HG03469 (cell line): Measurements from ENCODE around the gene REXO1.
"Not testable (repeated sequence)": the region's sequence is repeated elsewhere in the genome, so short reads cannot be mapped to it uniquely, and the experiment has no call there.

Source experiments
- ATAC-seq: cut with Tn5 transposase; IDR thresholded peaks from one replicate; pipeline ENCODE4 v1.9.1; 2021; ENCODE audit warnings: mild to moderate bottlenecking, moderate library complexity, moderate number of reproducible peaks; ENCODE audit not compliant: unreplicated experiment

The REXO1 gene

DNA sequence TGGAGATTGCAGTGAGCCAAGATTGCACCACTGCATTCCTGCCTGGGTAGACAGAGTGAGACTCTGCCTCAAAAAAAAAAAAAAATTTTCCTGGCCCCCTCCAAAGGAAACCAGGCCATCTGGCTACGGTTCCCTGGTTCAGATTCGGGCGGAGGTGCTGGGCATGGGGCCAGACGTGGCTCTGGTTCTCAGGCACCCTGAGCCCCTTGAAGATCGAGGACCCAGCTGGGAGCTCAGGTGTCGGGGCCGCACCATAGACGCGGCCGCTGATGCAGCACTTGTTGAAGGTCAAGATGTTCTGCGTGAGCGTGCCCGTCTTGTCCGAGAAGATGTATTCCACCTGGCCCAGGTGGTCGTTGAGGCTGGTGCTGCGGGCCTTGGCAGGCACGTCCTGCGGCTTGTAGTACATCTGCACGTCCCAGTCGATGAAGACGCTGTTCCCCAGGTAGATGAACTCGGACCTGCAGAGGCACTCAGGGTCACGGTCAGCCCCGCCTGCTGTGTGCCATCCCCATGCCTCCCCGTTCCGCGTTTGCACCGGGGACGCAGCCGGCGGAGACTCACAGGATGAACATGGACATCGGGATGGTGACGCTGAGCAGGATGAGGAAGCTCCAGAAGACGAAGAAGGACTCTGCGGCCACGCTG, 48.5 kb downstream of the REXO1 start:
- ATAC-seq, result no peak

DNA sequence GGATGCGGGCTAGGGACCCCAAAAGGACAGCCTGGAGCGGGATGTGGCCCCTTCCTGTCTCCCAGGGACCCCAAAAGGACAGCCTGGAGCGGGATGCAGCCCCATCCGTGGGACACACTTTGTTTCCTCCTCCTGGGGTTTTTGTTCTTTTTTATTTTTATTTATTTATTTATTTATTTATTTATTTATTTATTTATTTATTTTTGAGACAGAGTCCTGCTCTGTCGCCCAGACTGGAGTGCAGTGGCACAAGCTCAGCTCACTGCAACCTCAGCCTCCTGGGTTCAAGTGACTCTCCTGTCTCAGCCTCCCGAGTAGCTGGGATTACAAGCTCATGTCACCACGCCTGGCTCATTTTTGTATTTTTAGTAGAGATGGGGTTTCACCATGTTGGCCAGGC, 51.0 kb downstream of the REXO1 start:
- ATAC-seq, result not testable (repeated sequence)

DNA sequence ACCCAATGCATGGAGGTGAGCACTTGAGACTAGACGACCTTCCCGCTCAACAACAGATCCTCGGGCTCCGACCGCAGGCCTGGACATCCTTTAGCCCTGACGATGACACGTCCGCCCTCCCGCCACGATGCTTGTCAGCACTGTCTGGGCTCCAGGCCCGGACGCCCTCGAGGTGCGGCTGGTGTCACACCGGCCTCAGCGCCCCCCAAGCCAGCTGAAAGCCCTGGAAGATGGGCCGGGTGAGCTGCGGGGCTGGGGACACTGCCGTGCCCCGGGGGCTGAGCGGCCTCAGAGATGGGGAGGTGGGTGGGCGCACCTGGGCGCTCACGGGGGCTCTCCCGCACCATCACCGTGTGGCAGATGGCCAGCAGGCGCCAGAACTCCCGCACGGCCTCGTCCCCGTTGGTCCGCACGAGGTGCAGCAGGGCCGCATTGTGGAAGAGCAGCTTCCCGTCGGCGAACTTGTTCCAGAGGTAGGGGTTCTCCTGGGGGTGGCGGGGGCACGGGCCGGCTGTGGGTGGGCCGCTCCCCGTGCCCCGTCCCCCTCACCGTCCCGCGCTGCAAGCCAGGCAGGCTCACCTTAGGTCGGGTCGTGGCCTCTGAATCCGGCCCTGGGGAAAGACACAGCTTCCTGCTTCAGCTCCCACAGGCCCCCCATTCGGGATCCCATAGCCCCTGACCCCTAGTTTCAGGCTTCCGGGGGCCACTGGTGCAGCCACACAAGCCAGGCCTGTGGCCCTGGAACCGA, 51.7 kb downstream of the REXO1 start:
- ATAC-seq, result no peak

DNA sequence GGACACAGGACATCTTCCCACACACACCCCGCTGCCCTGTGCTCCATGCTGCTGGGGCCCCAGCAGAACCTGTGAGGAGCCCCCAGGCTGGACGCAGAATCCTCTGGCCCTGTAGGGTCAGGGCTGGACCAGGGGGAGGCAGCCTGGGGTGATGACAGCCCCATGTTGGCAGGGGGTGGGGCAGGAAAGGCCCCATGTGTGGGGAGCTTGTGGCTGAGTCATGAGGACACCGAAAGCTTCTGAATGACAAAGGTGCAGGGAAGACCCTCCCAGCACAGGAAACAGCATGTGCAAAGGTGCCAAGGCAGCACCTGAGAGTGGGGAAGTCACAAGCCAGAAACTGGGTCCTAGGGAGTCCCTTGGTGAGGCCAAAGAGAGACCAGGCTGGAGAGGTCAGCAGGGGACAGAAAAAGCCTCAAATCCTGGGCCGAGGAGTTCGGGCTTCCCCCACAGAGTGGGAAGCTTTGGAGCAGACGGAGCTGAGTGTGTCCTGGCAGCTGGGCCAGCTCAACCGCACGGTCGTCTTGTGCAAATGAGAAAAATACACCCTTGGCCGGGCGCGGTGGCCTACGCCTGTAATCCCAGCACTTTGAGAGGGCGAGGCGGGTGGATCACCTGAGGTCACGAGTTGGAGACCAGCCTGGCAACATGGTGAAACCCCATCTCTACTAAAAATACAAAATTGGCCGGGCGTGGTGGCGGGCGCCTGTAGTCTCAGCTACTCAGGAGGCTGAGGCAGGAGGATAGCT, 53.7 kb downstream of the REXO1 start:
- no peak for ATAC-seq

DNA sequence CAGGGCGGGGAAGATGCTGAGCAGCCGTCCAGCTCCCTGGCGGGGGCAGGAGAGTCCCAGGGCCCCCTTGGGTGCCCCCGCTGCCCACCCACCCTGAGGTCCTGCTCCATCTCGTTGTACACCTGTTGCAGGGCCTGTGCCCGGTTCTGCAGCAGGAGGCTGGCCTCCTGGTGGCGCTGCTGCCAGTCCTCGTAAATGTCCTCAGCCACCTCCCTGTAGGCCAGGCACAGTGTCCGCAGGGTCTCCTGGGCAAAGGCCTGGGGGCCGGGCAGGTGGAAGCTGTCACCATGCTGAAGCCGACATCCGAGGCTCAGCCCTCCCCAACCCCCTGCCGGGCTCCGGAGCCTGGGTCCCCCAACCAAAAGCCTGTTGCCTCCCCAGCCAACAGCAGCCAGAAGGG, 56.4 kb downstream of the REXO1 start:
- ATAC-seq, result no peak

DNA sequence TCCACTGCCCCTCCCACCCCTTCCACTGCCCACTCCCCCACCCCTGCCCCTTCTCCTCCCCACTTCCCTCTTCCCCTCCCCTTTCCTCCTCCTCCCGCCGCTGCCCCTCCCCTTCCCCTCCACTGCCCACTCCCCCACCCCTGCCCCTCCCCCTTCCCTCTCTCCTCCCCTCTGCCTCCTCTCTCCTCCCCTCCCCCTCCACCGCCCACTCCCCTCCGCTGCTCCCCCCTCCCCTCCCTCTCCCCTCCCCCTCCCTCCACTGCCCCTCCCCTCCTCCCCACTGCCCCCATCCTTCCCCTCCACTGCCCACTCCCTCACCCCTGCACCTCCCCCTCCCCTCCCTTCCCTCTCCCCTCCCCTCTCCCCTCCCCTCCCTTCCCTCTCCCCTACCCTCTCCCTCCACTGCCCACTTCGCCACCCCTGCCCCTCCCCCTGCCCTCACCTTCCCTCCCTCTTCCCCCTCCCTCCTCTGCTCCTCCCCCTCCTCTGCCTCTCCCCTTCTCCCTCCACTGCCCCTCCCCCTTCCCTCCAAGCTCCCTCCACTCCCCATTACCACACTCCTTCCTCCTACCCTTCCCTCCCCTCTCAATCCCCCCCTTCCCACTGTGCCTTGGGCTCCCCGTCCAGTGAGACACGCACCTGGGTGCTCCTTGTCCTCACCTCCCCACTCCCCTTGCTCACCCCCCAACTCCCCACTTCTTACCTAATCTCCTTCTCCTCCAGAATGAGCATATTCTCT, 58.1 kb downstream of the REXO1 start:
- no peak for ATAC-seq

DNA sequence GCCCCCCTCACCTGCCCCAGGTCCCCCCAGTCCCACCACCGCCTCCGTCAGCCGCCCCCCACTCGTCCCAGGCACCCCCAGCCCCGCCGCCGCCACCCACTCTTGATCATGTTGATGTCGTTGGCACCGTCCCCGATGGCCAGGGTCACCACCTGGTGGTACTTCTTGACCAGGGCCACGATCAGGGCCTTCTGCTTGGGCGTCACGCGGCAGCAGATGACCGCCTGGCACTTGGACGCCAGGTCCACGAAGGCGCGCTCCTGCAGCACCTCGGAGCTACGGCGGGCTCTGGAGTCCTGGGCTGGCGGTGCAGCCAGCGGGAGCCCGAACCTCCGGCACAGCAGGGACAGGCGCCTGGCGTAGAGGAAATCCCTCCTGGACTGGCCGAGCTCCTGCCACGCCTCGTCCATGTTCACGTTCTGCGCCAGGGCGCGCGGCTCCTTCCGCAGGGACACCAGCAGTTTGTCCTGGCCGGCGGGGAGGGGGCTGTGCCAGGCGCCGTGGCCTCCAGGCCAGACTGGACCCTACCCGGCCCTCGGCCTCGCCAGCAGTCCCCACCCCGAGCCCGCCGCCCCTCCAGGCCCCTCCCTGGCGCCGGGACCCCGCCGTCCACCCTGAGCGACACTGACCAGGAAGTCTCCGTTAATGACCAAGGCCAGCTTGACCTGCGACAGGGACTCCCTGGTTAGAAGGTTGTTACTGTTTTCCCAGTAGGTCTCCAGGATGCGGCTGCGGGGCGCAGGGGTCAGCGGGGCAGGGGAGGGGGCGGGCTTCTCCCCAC, 58.8 kb downstream of the REXO1 start:
- ATAC-seq, result no peak

DNA sequence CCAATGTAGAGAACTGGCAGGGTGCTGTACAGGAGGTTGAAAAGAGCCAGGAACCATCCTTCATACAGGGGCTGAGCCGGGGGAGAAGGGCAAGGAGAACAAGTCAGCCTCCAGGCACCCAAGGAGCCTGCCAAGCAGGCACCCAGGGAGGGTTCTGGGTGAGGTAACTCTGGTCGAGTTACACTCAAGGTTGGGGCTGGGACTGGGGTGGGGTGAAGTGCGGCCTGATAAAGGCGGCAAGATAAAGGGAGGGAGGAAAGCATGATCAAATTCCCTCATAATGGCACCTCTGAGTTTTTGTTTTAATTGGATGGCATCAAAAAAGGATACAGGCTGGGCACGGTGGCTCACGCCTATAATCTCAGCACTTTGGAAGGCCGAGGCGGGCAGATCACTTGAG, 61.2 kb downstream of the REXO1 start:
- ATAC-seq, result no peak

DNA sequence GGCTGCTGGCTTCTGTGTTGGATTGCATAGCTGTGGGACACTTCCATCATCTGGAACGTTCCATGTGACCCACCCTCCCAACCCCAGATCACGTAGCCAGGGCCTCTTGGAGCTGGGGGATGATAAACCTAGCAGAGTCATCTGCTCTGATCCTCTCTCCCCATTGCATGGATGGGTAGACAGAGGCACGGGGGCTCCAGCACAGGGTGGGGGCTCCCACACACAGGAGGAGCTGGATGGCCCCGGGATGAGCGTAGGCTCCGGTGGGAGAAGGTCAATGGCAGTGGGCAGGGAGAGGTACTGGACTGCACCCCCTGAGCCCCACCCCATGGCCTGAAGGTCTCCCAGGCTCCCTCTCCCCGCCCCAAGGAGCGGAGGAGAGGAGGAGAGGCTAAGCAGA, 61.6 kb downstream of the REXO1 start:
- ATAC-seq, result no peak

DNA sequence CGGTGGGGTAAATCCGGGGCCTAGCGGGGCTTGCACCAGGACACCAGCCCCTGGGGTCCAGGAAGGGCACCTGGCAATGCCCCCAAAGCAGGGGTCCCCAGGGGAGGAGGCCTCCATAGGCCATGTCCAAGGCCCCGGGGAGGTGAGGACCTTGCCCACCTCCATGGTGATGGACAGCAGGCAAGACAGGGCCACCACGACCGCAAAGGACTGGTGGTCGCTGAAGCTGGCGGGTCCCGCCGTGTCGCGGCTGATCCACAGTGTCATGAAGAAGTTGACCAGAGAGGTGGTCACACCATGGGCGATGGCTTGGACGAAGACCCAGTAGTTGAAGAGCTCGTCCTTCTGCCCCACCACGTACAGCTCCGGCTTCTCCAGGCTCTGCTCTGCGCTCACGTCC, 63.0 kb downstream of the REXO1 start:
- no peak for ATAC-seq

DNA sequence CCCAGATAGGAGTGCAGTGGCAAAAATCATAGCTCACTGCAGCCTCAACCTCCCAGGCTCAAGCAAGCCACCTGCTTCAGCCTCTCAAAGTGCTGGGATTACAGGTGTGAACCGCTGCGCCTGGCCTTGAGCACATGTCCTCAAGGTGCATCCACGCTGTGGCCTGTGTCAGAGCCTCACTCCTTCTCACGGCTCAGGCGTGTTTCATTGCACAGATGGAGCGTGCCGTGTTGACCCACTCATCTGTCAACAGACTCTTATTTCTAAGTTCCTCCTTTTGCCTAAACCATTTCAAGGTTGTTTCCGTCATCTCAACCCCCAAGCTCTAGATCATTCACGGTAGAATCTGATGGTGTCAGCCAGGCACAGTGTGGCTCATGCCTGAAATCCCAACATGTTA, 64.4 kb downstream of the REXO1 start:
- no peak for ATAC-seq

DNA sequence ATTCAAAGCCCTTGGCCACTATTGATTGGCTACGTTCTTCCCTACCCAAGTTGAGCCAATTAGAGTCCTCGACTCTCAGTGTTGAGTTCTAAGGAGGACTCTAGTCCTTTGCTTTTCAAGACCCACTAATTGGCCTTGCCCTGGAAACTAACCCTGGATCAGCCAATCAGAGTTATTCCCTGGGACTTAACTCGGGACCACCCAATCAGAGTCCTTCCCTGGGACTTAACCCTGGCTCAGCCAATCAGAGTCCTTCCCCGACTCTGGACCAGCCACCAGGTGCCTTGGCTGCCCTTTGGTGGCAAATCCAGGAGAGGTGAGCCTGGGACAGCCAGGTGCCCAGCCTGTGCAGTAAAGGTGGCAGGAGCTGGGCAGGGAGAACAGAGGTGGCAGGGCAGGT, 64.9 kb downstream of the REXO1 start:
- no peak for ATAC-seq

DNA sequence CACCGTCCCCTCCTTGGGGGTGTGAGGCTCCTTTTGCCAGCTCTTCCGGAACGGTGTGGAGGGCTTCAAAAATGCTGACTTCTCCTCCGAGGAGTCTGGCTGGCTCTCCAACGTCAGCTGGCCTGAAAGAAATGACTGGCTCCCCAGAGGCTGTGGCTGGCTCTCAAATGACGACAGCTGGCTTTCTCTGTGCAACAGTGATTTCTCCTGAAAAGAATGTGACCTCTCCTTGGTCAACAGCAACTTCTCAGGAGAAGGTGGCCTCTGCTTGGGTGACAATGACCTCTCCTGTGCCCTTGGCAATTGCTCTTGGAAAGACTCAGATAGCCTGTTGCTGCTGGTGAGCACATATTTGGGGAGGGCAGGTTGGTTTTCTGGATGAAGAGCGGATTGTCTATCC, 65.8 kb downstream of the REXO1 start:
- no peak for ATAC-seq

DNA sequence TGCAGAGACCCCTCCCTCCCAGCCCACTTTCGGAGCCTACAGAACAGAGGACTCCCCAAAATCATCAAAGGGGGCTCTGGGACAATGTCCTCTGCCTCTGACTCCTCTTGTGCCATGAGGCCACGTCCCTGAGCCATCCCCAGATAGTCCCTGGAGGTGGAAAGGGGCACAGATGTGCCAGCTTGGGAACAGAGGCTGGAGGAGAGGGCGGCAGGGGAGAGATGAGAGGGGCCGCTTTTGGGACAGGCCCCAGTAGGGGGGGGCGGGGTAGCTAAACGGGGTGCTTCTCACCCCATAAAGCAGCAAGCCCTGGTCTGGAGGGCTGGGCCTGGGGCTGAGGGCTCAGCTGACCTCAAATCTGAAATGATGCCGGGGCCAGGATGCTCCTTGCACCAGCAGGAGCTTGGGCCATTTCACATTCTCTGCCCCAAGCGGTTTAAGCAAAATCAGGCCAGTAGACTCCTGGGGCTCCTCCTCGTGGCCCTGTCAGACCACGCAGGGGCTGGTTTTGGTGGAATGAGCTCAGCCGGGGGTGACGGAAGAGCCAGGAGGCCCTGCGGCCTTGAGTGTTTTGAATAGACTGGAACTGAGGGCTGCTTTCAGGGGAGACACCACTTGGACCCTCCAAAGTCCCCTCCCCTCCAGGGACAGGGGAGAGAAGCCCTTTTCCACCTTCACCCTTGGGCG, 67.9 kb downstream of the REXO1 start:
- ATAC-seq, result no peak

DNA sequence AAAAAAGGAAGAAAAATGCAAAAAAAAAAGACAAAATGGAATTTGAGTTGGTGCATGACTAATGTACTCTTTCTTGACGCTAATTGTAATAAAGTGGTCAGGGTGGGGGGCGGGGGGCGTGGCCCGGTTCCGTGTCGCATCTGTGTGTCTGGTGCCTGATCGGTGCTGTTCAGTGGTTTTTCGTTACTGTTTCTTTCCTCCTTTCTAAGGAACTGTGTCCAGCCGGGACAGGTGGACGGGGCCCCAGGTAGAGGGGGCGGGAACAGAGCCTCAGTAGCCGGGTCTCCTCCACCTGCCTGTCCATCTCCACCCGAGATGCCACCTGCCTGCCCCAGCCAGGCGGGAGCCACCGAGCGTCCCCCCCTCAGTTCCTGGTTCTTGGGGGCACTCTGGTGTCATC, 68.7 kb downstream of the REXO1 start:
- no peak for ATAC-seq

DNA sequence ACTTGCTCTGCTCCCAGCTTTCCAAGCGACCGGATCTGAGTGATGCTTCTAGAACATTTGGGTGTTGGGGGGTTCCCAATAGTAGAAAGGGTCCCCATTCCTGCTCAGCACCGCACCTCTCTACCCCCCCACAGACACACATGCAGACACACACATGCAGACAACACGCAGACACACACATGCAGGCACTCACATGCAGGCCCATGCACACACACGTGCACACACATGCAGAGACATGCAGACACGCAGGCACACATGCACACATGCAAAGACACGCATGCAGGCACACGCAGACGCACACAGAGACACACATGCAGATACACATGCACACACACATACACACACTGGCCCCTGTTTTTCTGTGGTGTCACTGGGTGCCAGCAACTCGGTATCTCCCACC, 71.1 kb downstream of the REXO1 start:
- ATAC-seq, result no peak

DNA sequence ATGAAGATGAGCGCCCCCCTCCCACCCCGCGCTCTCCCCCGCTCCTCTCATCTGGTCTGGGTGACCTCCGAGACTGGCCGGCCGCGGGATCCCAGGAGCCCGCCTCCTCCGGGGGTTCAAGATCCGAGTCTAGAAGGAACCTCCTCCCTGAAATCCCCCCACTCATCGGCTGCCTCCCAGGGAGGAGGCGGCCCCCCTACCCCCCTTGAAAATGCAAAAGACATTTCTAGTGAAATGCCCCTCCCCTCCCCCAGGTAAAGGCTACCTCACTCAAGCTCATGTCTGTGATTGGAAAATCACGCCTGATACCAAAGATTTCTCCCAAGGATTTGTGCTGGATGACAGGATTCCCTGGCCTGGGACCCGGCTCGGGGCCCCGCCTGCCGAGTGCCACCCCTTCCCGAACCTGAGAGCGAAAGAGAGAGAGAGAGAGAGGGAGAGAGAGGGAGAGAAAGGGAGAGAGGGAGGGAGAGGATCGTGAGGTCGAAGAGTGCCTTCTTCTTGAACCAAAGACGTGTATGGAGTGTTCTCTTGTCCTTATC, 71.6 kb downstream of the REXO1 start:
- ATAC-seq, result no peak

DNA sequence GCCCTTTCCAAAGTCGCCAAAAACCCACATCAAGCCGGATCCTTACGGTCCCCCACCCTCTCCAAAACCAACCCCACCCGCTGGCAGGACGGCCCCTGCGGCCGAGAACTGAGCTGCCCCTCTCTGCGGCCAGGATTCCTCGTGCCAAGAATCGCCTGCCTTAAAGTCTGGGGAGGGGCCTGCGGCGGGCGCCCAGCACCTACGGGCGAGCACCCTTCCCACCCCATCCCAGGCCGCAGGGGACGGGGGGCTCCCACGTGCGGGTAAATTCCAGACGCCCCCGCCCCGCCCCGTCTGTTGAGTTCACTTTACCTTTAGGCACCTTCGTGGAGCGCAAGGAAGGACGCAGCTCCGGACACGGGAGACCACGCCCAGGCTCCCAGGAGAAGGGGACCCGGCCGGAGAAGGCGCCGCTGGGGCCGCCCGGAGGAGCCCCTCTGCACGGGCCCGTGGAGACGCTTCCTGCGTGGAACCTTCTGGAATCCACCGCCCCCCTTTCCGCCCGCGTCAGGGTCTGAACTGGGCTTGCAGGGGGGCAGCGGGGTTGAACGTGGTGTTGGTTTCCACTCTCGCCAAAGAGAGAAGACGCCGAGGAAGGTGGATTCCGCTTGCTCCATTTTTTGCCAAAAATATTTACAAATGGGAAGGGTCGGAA, 72.2 kb downstream of the REXO1 start:
- no peak for ATAC-seq
